OCI-LY1 (cell line): ENCODE data around the gene ADAM21.
"Not testable (repeated sequence)": the region's sequence is repeated elsewhere in the genome, so short reads cannot be mapped to it uniquely, and the experiment has no call there.

Source experiments
- CTCF ChIP-seq: fragments of 200-600 bp; sonication (generic), shearing (Covaris generic); IDR thresholded peaks from 2 replicates; pipeline ENCODE4 v1.5.1; 2017; ENCODE audit warnings: mild to moderate bottlenecking, antibody characterized with exemption, low read length, moderate library complexity, mixed read lengths
- EZH2 ChIP-seq: fragments of 200-600 bp; sonication (generic), shearing (Covaris generic); IDR thresholded peaks from 2 replicates; pipeline ENCODE4 v1.8.0; 2017; ENCODE audit warnings: borderline replicate concordance, mixed run types, mild to moderate bottlenecking, antibody characterized with exemption, low read length, moderate library complexity, mixed read lengths

GRCh38 chr14:70419270-70419931 lies 32.6 kb upstream of the ADAM21 start:
- not testable (repeated sequence) for TF ChIP-seq CTCF, EZH2
